Heart left ventricle (tissue), 16 donors: ENCODE results near the gene RAD51B. TPM values are rescaled to one million over a fixed set of nuclear protein-coding genes. Genes with fewer than 3 reads are reported as not detected.

Experiments
- ATAC-seq, 4 donors: fragments of 200-7000 bp; cut with Tn5 transposase; one replicate each; pipeline ENCODE4 v1.9.1; 2020 to 2022; ENCODE audit warnings: moderate library complexity in 4 of 4, mild to moderate bottlenecking in 3 of 4, moderate number of reproducible peaks in 1 of 4
- DNase-seq, 5 donors: peaks; one replicate each; pipeline ENCODE4 v3.0.0-alpha.2; 2020
- H3K27ac ChIP-seq, 12 donors: fragments of 200-600 bp; sonication (generic) in 4 of 12; one replicate each; pipeline versions ENCODE4 v1.5.0 to v1.8.0; 2016 to 2022; ENCODE audit warnings: mild to moderate bottlenecking in 2 of 12
- H3K27me3 ChIP-seq, 9 donors: fragments of 200-600 bp; sonication (generic) in 2 of 9; one replicate each; pipeline versions ENCODE4 v1.5.1 to v1.8.0; 2016 to 2022; ENCODE audit warnings: mild to moderate bottlenecking in 3 of 9
- H3K36me3 ChIP-seq, 9 donors: fragments of 200-600 bp; sonication (generic) in 2 of 9; one replicate each; pipeline versions ENCODE4 v1.5.0 to v1.8.0; 2018 to 2022; ENCODE audit warnings: mild to moderate bottlenecking in 2 of 9
- H3K4me1 ChIP-seq, 12 donors: fragments of 200-600 bp; sonication (generic) in 4 of 12; one replicate each; pipeline versions ENCODE4 v1.5.0 to v1.8.0; 2016 to 2022; ENCODE audit warnings: mild to moderate bottlenecking in 3 of 12
- H3K4me3 ChIP-seq, 12 donors: fragments of 200-600 bp; sonication (generic) in 4 of 12; one replicate each; pipeline versions ENCODE4 v1.5.0 to v1.8.0; 2017 to 2022; ENCODE audit warnings: mild to moderate bottlenecking in 9 of 12, moderate library complexity in 4 of 12
- H3K9me3 ChIP-seq, 12 donors: fragments of 200-600 bp; sonication (generic) in 4 of 12; one replicate each; pipeline versions ENCODE4 v1.5.0 to v1.8.0; 2016 to 2022; ENCODE audit warnings: mild to moderate bottlenecking in 1 of 12
- CTCF ChIP-seq, 12 donors: fragments of 200-600 bp; sonication (generic) in 4 of 12; IDR thresholded peaks; one replicate each; pipeline versions ENCODE4 v1.5.0 to v1.8.0; 2018 to 2022; ENCODE audit warnings: antibody characterized with exemption in 12 of 12, mild to moderate bottlenecking in 5 of 12
- POLR2A ChIP-seq, 2 donors: fragments of 450-650 bp; IDR thresholded peaks; one replicate each; pipeline ENCODE4 v1.6.1; 2017; ENCODE audit warnings: antibody characterized with exemption in 2 of 2, mild to moderate bottlenecking in 2 of 2, moderate library complexity in 2 of 2
- WGBS, 4 donors: extraction: QIAGEN DNeasy Blood & Tissue Kit in 2 of 4; methylation state at CpG; one replicate each; pipeline versions ENCODE4 v1.1.5 to v1.1.7; 2013 to 2018; 5-methylcytosine and 5-hydroxymethylcytosine counted together
- intact Hi-C, 10 donors: fragments of 100-400 bp; cut with DNase I; formaldehyde crosslinking; loops; one replicate each; pipeline versions ENCODE4 v1.11.1 to v1.14.2; 2022
- polyA plus RNA-seq, 2 donors: library from polyadenylated mRNA; stranded (reverse); fragments of 200-250 nt; gene quantifications; one replicate each; pipeline ENCODE4 v1.2.3, GENCODE V29; 2013
- total RNA-seq, 9 donors: library from RNA; depleted of rRNA in 2 of 9; stranded (reverse); fragments of >200 nt in 2 of 9; fragmentation: NEBNext Ultra II Directional in 3 of 9; extraction: Animal tissue kit (Norgen Biotek cat#: 25700) in 3 of 9; gene quantifications; one replicate each; pipeline versions ENCODE4 v1.1.0 to v1.2.4, GENCODE V29; 2016 to 2023
- donor health status: ischemic (EF 13 %, LVEDD 7.1; RV severe dilation, severe dysfunction).
- donor health status: healthy with polysubstance abuse.
- donor health status: DM: no; HTN: yes; CAD: no.
- donor health status: DM: no; HTN: no; CAD: no.
- donor health status: ischemic (EF 25% LVEDD 6.9; RV normal size, moderate dysfunction).
- donor health status: ischemic (EF 25% LVEDD 5.7; RV mildly dilated, moderate dysfunction).
- donor health status: healthy.
- donor health status: DM: yes; HTN: yes; CAD: no.
- donor health status: ischemic (EF 35%, LVEDD 5.7; RV mildly dilated, moderate dysfunction).
- donor health status: nonischemic (EF 11% LVEDD 7.7; RV severe dilation, severe dysfunction).
- donor health status: DM: yes; HTN: yes; CAD: no.
- donor health status: PGD.
- donor health status: ischemic (EF 29% LVEDD 5.4; RV normal size, mild dysfunction).
- donor health status: nonischemic (EF 23%, LVEDD 6.1; RV moderate dilation, normal function).

Gene RAD51B
- total and polyA plus RNA-seq, 11 donors, result 1.3 to 11.3 (median 3.2) TPM

GRCh38 chr14:68688872-68689371 lies 869.3 kb downstream of the RAD51B start:
- intact Hi-C loops, result no loop called here
- H3K27ac ChIP-seq, result no peak overlapping the region
- H3K27me3 ChIP-seq, result no peaks in the 10 kb centered on the region
- no peaks in the 10 kb centered on the region for H3K36me3 ChIP-seq
- DNase-seq (no peak), ATAC-seq (no peak)
- no peaks in the 10 kb centered on the region for H3K9me3 ChIP-seq
- H3K4me1 ChIP-seq, result peaks cover 0 to 49% (median 16%) of the 10 kb centered on the region in 12 donors
- 66 to 70% (median 68%) methylated on average over 9 of the region's 9 CpGs for WGBS, 4 donors
- TF ChIP-seq CTCF (IDR thresholded peaks at IDR 0.05) (peak in 1 of 12 donors; percentile 7), POLR2A (IDR thresholded peaks at IDR 0.05) (no peak)
- no peak overlapping the region for H3K4me3 ChIP-seq

- Histone ChIP-seq H3K36me3 (no peaks in the 10 kb centered on the region), H3K27ac (no peak overlapping the region), H3K9me3 (no peaks in the 10 kb centered on the region), H3K27me3 (no peaks in the 10 kb centered on the region), H3K4me1 (peaks cover 0 to 49% (median 14%) of the 10 kb centered on the region in 12 donors), H3K4me3 (no peak overlapping the region)
- ATAC-seq (no peak), DNase-seq (no peak)
- intact Hi-C loops, result no loop called here
- no peak for TF ChIP-seq CTCF (IDR thresholded peaks at IDR 0.05)
- TF ChIP-seq POLR2A (IDR thresholded peaks at IDR 0.05), result no peak
- WGBS, 4 donors, result 82 to 88% (median 85%) methylated on average over 5 of the region's 5 CpGs
Observed at GRCh38 chr14:68689511-68689910, 869.9 kb downstream of the RAD51B start.

- 90 to 97% (median 95%) methylated on average over 13 of the region's 13 CpGs for WGBS, 4 donors
- no peak for TF ChIP-seq CTCF (IDR thresholded peaks at IDR 0.05)
- no peak for TF ChIP-seq POLR2A (IDR thresholded peaks at IDR 0.05)
- Histone ChIP-seq H3K4me1 (peaks cover 0 to 49% (median 13%) of the 10 kb centered on the region in 12 donors), H3K27ac (no peak overlapping the region), H3K36me3 (no peaks in the 10 kb centered on the region), H3K9me3 (no peaks in the 10 kb centered on the region), H3K4me3 (no peak overlapping the region), H3K27me3 (no peaks in the 10 kb centered on the region)
- ATAC-seq (no peak), DNase-seq (no peak)
- intact Hi-C loops, result no loop called here
Observed at GRCh38 chr14:68690089-68690958, 870.7 kb downstream of the RAD51B start.

- no peak for ATAC-seq
- Histone ChIP-seq H3K27me3 (no peaks in the 10 kb centered on the region), H3K4me3 (no peak overlapping the region), H3K27ac (no peak overlapping the region), H3K36me3 (no peaks in the 10 kb centered on the region), H3K9me3 (no peaks in the 10 kb centered on the region), H3K4me1 (peaks cover 0 to 46% (median 14%) of the 10 kb centered on the region in 12 donors)
- no peak for DNase-seq
- intact Hi-C loops, result no loop called here
- no peak for TF ChIP-seq POLR2A (IDR thresholded peaks at IDR 0.05)
- no peak for TF ChIP-seq CTCF (IDR thresholded peaks at IDR 0.05)
- 93 to 96% (median 95%) methylated on average over 24 of the region's 24 CpGs for WGBS, 4 donors
Observed at GRCh38 chr14:68691031-68691791, 871.6 kb downstream of the RAD51B start.
